ENCODE data around the gene PPT1.

DNA sequence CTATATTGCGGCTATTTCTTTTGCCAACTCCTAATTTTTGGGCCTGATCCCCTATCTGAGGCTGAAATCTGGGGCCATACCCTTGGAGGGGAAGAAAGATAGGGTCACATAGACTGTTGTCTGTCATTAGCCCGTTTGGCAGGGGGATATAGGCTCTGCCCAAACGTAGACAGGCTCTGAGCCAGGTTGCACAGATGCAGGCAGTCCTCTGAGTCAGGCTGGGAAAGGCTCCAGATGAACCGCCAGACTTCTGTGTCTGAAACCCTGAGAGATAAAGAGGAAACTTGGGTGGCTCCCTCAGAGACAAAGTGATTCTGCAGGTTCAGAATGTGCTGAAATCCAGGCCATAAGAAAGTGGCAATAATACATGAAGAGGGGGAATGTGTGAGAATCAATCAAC lies 60.5 kb downstream of the PPT1 start:
- TF ChIP-seq PKNOX1 (IDR thresholded peaks at IDR 0.05) = no peak
- TF ChIP-seq ARNT (IDR thresholded peaks at IDR 0.05) = no peak
- TF ChIP-seq FOXK2 (IDR thresholded peaks at IDR 0.05) = no peak
- no peak for TF ChIP-seq NFRKB (IDR thresholded peaks at IDR 0.05)
- no peak for TF ChIP-seq BHLHE40 (IDR thresholded peaks at IDR 0.05; ENCODE audit: borderline replicate concordance)
- TF ChIP-seq L3MBTL2 (conservative IDR thresholded peaks at IDR 0.05) = no peak
- TF ChIP-seq ZNF384 (IDR thresholded peaks at IDR 0.05) = no peak
- no peak for TF ChIP-seq ELF4 (IDR thresholded peaks at IDR 0.05)
- no peak for TF ChIP-seq FOXA1 (IDR thresholded peaks at IDR 0.05)
- TF ChIP-seq HDGF (IDR thresholded peaks at IDR 0.05; ENCODE audit: borderline replicate concordance) = no peak
- TF ChIP-seq FOXM1 (IDR thresholded peaks at IDR 0.05; ENCODE audit: borderline replicate concordance) = no peak
- TF ChIP-seq LEF1 (IDR thresholded peaks at IDR 0.05; ENCODE audit: borderline replicate concordance) = no peak
- TF ChIP-seq SP1 (IDR thresholded peaks at IDR 0.05) = no peak

Measured in HEK293T (cell line).